ENCODE data around the gene IL1RAPL1. TPM values are rescaled to one million over a fixed set of nuclear protein-coding genes. Genes with fewer than 3 reads are reported as not detected.

IL1RAPL1 gene
- total RNA-seq, 2 donors from 2014 or later = 0.66 to 1.1 TPM

DNA sequence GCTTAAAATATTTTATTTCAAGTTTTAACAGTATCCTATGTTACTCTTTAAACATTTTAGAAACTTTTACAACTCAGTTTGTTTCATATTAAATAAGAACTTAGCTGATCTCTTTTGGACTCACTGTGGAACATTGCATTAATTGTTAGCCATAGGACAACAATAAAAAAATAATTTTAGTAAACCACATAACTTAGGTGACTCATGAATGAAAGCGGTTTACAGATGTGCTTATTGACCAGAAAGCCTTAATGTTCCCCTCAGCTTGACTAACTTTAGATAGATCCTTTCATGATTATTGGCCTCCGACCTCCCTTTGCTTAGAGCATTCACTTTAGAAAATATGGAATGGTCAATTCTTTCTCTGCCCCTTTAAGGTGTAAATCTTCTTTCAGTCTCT is 844.6 kb downstream of the IL1RAPL1 start:
- TF ChIP-seq, protein P1, sequence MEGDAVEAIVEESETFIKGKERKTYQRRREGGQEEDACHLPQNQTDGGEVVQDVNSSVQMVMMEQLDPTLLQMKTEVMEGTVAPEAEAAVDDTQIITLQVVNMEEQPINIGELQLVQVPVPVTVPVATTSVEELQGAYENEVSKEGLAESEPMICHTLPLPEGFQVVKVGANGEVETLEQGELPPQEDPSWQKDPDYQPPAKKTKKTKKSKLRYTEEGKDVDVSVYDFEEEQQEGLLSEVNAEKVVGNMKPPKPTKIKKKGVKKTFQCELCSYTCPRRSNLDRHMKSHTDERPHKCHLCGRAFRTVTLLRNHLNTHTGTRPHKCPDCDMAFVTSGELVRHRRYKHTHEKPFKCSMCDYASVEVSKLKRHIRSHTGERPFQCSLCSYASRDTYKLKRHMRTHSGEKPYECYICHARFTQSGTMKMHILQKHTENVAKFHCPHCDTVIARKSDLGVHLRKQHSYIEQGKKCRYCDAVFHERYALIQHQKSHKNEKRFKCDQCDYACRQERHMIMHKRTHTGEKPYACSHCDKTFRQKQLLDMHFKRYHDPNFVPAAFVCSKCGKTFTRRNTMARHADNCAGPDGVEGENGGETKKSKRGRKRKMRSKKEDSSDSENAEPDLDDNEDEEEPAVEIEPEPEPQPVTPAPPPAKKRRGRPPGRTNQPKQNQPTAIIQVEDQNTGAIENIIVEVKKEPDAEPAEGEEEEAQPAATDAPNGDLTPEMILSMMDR (conservative IDR thresholded peaks at IDR 0.05) = no peak
- WGBS, 2 experiments (ENCODE audit: insufficient coverage in 1 of 2, insufficient read length in 1 of 2) = 88 to 100% methylated on average over 1 to 2 of the region's 2 CpGs

DNA sequence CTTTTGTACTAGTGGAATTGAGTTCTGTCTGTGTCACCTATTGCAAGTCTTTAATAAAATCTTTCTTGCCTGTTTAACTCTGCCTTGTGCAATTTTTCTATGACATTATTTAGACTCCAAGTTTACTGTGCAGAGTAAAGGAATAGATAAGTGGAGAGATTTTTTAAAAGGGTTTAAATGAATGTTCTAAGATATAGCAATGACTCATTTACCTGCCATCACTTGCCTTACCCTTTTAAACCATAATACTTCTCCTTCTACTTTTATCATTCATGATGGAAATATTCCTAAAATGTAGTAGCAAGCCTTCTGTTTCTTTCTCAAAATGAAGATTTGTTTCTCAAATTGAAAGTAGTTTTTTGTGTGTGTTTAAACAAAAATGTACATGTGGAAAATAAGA is 845.3 kb downstream of the IL1RAPL1 start:
- no peaks in the 10 kb centered on the region for H3K36me3 Mint-ChIP-seq (ENCODE audit: low read depth)
- no peak for DNase-seq
- H3K27ac Mint-ChIP-seq = no peak overlapping the region
- no peaks in the 10 kb centered on the region for H3K27me3 ChIP-seq (ENCODE audit: control insufficient read depth, insufficient read depth, low read length, poor library complexity, severe bottlenecking)
- H3K9ac ChIP-seq (ENCODE audit: extremely low read depth, low read length, poor library complexity, severe bottlenecking) = no peak overlapping the region
- H3K36me3 ChIP-seq (ENCODE audit: control insufficient read depth, insufficient read depth, low read length) = no peaks in the 10 kb centered on the region
- no peaks in the 10 kb centered on the region for H3K4me1 ChIP-seq (ENCODE audit: control insufficient read depth, insufficient read depth, low read length)
- H3K27ac ChIP-seq (ENCODE audit: low read depth, low read length) = no peak overlapping the region
- no peak overlapping the region for H3K4me3 ChIP-seq (ENCODE audit: low read length)
- H3K27me3 Mint-ChIP-seq (ENCODE audit: insufficient read depth) = no peaks in the 10 kb centered on the region
- H3K4me1 Mint-ChIP-seq = peaks cover 5% of the 10 kb centered on the region
- H3K9me3 ChIP-seq (ENCODE audit: control insufficient read depth, low read length) = peaks cover 9% of the 10 kb centered on the region
- peaks cover 13% of the 10 kb centered on the region for H3K9me3 Mint-ChIP-seq
- TF ChIP-seq, protein P1 (conservative IDR thresholded peaks at IDR 0.05) = no peak
- H3K4me3 Mint-ChIP-seq = no peak overlapping the region

More for the DNA sequence above, 844.6 kb downstream of the IL1RAPL1 start:
- DNase-seq = no peak
- Histone ChIP-seq H3K27ac (ENCODE audit: low read depth, low read length) (no peak overlapping the region), H3K4me3 (ENCODE audit: low read length) (no peak overlapping the region), H3K9ac (ENCODE audit: extremely low read depth, low read length, poor library complexity, severe bottlenecking) (no peak overlapping the region), H3K9me3 (ENCODE audit: control insufficient read depth, low read length) (peaks cover 15% of the 10 kb centered on the region), H3K27me3 (ENCODE audit: control insufficient read depth, insufficient read depth, low read length, poor library complexity, severe bottlenecking) (no peaks in the 10 kb centered on the region), H3K36me3 (ENCODE audit: control insufficient read depth, insufficient read depth, low read length) (no peaks in the 10 kb centered on the region), H3K4me1 (ENCODE audit: control insufficient read depth, insufficient read depth, low read length) (no peaks in the 10 kb centered on the region)
- H3K36me3 Mint-ChIP-seq (ENCODE audit: low read depth) = no peaks in the 10 kb centered on the region
- no peak overlapping the region for H3K4me3 Mint-ChIP-seq
- no peak overlapping the region for H3K27ac Mint-ChIP-seq
- H3K9me3 Mint-ChIP-seq = peaks cover 19% of the 10 kb centered on the region
- peaks cover 5% of the 10 kb centered on the region for H3K4me1 Mint-ChIP-seq
- H3K27me3 Mint-ChIP-seq (ENCODE audit: insufficient read depth) = peaks cover 2% of the 10 kb centered on the region

DNA sequence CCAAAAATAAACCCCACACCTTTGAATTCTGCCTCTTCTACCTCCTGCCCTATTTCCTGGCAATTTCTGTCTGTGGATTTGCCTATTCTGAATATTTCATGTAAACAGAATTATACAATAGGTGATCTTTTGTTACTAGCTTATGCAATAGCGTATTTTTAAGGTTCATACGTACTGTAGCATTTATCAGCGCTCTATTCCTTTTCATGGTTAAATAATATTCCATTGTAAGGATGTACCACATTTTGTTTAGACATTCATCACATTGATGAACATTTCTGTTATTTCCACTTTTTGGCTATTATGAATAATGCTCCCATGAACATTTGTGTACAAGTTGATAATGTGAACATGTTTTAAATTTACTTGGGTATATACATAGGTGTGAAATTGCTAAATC is 847.7 kb downstream of the IL1RAPL1 start:
- no peak overlapping the region for H3K4me3 Mint-ChIP-seq
- TF ChIP-seq, protein P1 (conservative IDR thresholded peaks at IDR 0.05) = no peak
- H3K27ac Mint-ChIP-seq = no peak overlapping the region
- peaks cover 7% of the 10 kb centered on the region for H3K9me3 ChIP-seq (ENCODE audit: control insufficient read depth, low read length)
- no peak overlapping the region for H3K9ac ChIP-seq (ENCODE audit: extremely low read depth, low read length, poor library complexity, severe bottlenecking)
- peaks cover 5% of the 10 kb centered on the region for H3K4me1 Mint-ChIP-seq
- 100% methylated on average over 1 of the region's 3 CpGs; no CpG with 5 or more reads in 1 of the 2 experiments for WGBS, 2 experiments (ENCODE audit: insufficient coverage in 1 of 2, insufficient read length in 1 of 2)
- no peak for DNase-seq
- no peaks in the 10 kb centered on the region for H3K27me3 Mint-ChIP-seq (ENCODE audit: insufficient read depth)
- peaks cover 8% of the 10 kb centered on the region for H3K9me3 Mint-ChIP-seq
- no peaks in the 10 kb centered on the region for H3K4me1 ChIP-seq (ENCODE audit: control insufficient read depth, insufficient read depth, low read length)
- H3K27ac ChIP-seq (ENCODE audit: low read depth, low read length) = no peak overlapping the region
- H3K36me3 Mint-ChIP-seq (ENCODE audit: low read depth) = no peaks in the 10 kb centered on the region
- no peaks in the 10 kb centered on the region for H3K36me3 ChIP-seq (ENCODE audit: control insufficient read depth, insufficient read depth, low read length)
- no peak overlapping the region for H3K4me3 ChIP-seq (ENCODE audit: low read length)
- no peaks in the 10 kb centered on the region for H3K27me3 ChIP-seq (ENCODE audit: control insufficient read depth, insufficient read depth, low read length, poor library complexity, severe bottlenecking)
